Hepatocyte (in vitro differentiated cells): Measurements from ENCODE around the gene PRPF31.

Experiments used
- EZH2phosphoT487 ChIP-seq: fragments of 200-600 bp; sonication (generic); IDR thresholded peaks from one replicate; pipeline ENCODE4 v1.6.1; 2018; ENCODE audit warnings: antibody characterized with exemption, mild to moderate bottlenecking, low read depth, moderate library complexity; ENCODE audit not compliant: unreplicated experiment, severe bottlenecking
- TF ChIP-seq, protein P1 (sequence below): fragments of 200-600 bp; sonication (generic); IDR thresholded peaks from 2 replicates; pipeline ENCODE4 v1.5.1; 2016; ENCODE audit warnings: antibody characterized with exemption, mild to moderate bottlenecking; ENCODE audit not compliant: poor library complexity

DNA sequence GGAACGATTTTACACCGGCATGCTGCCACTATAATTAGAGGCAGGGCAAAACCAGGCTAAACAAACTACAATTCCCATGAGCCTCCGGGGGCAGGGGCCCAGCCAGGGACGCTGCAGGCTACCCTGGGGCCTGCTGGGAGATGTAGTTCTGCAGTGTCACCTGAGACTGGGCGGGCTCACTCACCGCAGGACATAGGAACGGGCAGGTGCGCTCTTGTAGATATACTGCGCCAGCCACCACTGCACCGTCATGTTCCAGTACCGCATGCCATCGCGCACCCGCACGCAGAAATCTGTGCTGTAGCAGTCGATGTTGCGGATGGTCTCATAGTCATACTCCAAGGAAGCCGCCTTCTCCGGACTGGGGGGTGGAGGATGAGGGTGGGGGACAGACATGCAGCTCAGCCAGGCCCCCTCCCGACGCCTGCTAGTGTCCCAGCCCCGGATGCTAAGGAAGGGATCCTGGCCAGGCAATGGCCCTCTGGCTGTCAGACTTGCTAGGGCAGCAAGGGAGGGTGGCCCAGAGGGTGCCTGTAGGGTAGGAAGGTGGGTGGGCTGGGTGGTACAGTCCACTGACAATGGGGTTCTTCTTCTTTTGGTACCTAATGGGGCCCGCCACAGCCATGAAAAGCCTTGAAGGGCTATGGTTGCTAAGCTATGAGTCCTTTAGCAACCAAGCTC lies 63.2 kb downstream of the PRPF31 start:
- TF ChIP-seq EZH2phosphoT487 = no peak
- TF ChIP-seq, protein P1, sequence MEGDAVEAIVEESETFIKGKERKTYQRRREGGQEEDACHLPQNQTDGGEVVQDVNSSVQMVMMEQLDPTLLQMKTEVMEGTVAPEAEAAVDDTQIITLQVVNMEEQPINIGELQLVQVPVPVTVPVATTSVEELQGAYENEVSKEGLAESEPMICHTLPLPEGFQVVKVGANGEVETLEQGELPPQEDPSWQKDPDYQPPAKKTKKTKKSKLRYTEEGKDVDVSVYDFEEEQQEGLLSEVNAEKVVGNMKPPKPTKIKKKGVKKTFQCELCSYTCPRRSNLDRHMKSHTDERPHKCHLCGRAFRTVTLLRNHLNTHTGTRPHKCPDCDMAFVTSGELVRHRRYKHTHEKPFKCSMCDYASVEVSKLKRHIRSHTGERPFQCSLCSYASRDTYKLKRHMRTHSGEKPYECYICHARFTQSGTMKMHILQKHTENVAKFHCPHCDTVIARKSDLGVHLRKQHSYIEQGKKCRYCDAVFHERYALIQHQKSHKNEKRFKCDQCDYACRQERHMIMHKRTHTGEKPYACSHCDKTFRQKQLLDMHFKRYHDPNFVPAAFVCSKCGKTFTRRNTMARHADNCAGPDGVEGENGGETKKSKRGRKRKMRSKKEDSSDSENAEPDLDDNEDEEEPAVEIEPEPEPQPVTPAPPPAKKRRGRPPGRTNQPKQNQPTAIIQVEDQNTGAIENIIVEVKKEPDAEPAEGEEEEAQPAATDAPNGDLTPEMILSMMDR = no peak
